Amniotic stem cell (primary cell): ENCODE measurements around the gene ATP7A.
"Not testable (repeated sequence)": the region's sequence is repeated elsewhere in the genome, so short reads cannot be mapped to it uniquely, and the experiment has no call there.

Experiments
- DNase-seq: peaks from one replicate; lab custom pipeline; 2025; lab: John Stamatoyannopoulos, UW

The ATP7A gene

GRCh38 chrX:77910108-77910840 is at the start of gene ATP7A:
Gene ATP7A (plus strand): TSS chrX:77910693. CDS start chrX:77971642, 60,949 bp downstream.
- peak; percentile 65 for DNase-seq

DNA sequence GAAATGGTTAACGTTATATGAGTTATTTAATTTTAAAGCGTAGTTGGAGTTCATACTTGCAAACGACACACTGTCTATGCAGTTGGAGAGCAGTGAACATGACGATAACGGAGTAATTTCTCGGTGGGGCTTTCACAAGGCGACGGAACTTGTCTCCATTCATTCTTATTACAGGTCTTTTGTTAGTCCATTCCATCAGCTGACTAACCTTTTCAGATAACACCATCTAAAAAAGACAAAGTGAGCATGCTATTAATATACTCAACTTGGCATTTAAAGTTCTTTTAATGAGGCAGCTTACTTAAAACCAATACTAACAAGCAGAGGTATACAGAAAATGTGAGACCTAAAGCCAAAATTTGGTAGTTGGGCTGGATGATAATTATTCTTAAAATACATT is 35.1 kb upstream of the ATP7A start:
- no peak for DNase-seq

DNA sequence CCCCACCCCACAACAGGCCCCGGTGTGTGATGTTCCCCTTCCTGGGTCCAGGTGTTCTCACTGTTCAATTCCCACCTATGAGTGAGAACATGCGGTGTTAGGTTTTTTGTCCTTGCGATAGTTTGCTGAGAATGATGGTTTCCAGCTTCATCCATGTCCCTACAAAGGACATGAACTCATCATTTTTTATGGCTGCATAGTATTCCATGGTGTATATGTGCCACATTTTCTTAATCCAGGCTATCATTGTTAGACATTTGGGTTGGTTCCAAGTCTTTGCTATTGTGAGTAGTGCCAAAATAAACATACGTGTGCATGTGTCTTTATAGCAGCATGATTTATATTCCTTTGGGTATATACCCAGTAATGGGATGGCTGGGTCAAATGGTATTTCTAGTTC is 29.1 kb upstream of the ATP7A start:
- not testable (repeated sequence) for DNase-seq

DNA sequence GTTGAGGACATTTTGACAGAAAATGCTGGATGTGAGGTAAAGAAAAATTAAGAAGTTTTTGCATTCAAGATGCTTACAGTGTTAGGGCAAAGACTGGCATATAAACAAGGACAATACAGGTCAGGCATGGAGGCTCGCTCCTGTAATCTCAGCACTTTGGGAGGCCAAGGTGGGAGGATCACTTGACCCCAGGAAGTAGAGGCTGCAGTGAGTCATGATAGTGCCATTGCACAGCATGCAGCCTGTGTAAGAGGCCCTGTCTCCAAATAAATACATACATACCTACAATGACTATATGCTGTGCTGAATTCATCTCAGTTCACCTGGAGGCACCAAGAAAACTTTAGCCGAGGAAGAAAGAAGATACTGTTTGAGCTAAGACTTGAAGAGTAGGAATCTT is 17.6 kb upstream of the ATP7A start:
- no peak for DNase-seq

DNA sequence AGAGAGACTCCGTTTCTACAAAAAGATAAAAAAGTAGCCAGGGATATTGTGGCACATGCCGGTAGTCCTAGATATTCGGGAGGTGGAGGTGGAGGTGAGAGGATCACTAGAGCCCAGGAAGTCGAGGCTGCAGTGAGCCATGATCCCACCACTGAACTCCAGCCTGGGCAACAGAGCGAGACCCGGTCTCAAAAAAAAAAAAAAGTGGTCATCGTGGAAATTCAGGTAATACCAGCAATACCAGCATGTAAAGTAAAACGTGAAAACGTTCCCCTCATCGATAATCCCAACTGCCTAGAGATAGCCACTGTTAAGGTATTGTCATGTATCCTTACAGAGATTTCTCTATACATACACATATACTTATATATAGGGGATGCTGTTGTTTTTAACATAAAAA is 16.8 kb upstream of the ATP7A start:
- DNase-seq = no peak

- peak; percentile 92 for DNase-seq
Measured at GRCh38 chrX:77894921-77895886, 15.3 kb upstream of the ATP7A start, which contains the start of gene MAGT1. Gene MAGT1 (minus strand): TSS chrX:77895435. CDS start chrX:77895410, 25 bp downstream.

DNA sequence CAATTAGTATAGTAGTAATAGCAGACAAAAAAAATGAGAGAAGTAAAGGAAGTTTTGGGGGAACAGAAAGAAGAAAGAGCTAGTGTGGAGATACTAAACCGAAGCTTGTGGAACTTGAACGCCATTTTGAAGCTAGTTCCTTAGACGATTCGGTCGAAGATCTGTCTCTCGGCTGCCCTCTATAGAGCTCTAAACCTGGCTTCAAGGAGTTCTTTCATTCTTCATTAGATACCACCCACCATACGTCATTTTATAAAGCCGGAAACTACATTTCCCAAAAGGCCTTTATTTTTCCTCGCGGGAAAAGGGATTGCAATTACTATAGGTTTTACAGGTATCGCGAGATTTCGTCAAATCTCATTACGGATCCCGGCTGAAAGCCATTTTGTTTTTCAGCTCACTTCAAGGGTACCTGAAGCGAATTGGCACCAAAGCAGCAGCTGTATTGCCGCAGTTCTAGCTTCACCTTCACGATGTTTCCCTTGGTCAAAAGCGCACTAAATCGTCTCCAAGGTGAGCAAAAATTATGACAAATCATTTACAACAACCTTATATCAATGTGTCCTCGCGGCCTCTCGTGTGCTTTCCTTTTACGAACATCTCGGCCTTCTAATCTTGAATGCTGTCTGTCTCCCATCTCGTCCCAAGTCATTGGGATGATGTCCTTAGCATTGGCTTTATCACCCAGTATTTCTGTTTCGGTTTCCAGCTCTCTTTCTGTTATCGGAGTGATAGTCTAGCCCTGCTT is 11.2 kb upstream of the ATP7A start, which contains the start of gene COX7B:
COX7B (plus strand) TSS at position 388 of the 748 bp plus-strand sequence; CDS start at position 474, 86 bp downstream.
- DNase-seq = peak; percentile 93

DNA sequence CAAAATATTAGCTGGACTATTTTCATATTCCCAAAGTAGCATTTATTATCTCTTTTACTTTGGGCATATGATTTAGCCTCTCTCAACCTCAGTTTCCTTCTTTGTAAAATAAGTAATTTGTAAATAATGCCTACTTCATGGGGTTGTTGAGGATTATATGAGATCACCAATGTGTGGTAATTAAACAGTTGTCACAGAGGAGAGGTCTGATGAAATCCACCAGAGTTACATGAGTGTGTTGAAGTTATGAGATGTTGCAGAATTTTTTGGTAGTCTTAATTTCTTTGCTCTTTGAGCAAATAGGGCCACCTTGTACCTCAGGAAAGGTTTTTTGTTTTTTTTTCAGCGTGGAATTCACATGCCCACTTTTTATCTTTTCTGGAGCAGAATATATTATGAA is 9.8 kb upstream of the ATP7A start:
- no peak for DNase-seq

DNA sequence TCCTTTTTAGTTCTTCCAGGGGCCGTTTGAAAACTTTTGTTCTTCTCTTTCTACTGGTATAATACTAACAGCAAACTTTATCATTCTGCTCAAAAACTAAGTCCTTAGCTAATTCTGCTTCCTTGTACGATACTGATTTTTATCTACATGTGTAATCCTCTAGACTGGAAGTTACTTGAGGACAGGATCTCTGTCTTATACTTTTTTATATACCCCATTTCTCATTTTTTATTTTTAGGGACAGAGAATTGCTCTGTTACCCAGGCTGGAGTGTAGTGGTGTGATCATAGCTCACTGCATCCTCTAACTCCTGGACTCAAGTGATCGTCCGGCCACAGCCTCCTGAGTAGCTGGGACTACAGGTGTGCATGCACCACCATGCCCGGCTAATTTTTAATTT is 9.0 kb upstream of the ATP7A start:
- no peak for DNase-seq

DNA sequence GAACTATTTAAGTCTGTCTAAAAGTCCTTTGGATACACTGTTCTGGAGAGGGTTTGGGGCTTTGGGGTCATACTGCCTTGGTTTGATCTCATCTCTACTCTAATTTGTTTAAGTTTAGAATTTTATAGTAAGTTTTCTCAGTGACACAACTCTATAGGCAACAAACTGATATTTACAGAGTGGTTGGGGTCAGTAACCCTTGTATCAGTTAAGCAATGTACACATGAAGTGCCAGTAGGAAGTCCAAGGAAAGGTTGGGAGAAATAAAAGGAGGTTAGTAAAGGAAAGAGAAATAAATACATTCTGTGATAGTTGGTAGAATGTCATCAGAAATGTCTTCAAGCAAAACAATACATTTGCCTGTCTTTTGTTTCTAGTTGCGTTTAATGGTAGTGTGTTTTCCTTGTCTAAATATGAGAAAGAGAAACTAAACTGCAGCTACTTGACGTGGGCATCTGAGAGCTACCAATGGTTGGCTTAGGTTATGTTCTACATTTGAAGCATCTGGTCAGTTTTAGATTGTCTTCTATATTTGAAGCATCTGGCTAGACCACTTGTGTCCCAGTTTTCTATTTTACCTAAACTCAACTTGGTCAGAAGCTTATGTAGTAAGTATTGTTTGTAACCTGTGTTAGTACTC is 6.9 kb downstream of the ATP7A start:
- no peak for DNase-seq

DNA sequence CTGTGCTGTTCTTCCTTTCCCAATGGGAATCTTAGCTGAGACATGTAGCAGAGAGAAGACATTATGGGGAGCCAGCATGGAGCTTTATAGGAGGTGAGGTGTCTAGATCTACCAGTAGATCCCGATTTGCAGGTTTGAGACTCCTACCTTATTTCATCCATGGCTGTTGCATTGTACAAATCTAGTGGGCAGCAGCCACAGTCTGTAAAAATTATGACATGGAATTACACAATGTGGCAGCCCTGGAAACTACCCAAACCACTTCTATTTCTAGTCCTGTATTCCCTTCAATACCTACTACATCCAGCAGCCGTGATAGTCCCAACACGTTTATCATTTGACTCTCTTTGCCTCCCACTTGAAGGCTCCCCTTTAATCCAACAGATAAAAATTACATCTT is 8.1 kb downstream of the ATP7A start:
- no peak for DNase-seq

DNA sequence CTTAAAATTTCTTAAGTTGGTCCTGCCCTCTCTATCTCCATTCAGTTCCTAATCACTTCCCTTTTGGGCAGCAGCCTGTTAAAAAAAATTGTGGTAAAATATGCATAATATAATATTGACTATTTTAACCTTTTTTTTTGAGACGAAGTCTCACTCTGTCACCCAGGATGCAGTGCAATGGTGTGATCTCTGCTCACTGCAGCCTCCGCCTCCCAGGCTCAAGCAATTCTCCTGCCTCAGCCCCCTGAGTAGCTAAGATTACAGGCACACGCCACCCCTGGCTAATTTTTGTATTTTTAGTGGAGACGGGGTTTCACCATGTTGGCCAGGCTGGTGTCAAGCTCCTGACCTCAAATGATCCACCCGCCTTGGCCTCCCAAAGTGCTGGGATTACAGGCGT is 8.9 kb downstream of the ATP7A start:
- not testable (repeated sequence) for DNase-seq

DNA sequence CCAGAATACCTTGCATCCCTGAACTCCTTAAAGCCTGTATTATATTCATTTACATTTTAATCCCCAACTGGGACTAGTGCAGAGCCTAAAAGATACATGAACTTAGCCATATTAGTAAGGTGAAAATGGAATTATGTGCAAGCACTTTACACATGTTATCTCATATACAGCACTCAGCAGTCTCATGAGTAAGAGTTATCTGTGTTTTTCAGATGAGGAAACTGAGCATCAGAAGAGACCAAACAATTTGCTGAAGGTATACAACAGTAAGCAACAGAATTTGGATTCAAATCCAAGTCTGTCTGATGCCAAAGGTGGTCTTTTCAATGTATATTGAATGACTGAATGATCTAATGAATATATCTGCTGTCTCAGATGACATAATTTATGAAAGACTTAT is 12.3 kb downstream of the ATP7A start:
- DNase-seq = no peak

DNA sequence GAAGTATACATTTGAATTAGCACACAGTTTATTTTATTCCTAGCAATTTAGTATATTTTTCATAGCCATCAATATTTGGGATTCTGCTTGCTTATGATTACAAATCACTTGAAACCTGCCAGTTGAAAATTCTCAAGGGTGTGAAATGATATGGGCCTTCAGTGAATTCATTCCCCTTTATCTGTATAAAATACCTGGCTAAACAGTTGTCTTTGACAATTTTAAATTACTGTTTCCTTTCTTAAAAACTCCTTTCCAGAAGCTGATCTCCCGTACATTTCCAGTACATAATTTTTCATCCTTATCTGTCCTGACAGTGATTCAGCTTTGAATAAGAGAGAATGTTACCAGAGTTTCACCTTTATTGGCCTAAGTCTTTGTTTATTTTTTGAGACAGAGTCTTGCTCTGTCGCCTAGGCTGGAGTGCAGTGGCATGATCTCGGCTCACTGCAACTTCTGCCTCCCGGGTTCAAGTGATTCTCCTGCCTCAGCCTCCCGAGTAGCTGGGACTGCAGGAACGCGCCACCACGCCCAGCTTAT is 13.9 kb downstream of the ATP7A start:
- no peak for DNase-seq

GRCh38 chrX:77925764-77926163 is 15.3 kb downstream of the ATP7A start:
- DNase-seq = no peak

DNA sequence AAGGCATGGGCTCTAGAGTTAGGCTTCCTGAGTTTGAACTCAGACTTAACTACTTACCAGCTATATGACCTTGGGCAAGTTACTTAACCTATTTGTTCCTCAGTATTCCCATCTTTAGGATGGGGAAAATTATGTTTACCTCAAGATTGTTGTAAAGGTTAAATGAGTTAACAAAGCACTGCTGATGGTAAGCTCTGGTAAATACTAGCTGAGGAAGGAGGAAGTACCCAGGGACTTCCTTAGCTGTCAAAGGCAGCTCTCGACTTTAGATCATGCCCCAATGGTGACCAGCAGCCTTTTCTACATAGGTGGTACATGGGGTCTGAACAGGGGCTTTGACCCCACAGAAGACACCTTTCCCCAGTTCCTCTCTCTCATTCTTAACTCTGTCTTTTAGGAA is 20.1 kb downstream of the ATP7A start:
- DNase-seq = no peak

DNA sequence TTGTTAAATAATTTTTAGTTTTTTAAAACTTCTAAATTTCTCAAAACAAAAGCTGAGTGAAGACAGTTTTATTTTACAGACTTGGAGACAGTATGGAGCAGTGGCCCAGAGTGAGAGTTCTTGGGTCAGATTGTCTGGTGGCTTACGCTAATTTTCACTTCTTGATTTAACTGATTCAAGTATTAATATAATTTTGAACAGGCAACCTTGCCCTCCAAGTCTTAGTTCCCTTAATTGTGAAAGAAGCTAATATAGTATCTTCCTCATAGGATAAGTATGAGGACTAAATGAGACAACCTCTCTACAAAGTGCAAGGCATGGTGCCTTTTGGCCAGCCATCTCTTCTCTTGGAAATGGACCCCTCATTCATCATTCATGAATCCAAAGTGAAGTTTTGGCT is 25.4 kb downstream of the ATP7A start:
- no peak for DNase-seq

DNA sequence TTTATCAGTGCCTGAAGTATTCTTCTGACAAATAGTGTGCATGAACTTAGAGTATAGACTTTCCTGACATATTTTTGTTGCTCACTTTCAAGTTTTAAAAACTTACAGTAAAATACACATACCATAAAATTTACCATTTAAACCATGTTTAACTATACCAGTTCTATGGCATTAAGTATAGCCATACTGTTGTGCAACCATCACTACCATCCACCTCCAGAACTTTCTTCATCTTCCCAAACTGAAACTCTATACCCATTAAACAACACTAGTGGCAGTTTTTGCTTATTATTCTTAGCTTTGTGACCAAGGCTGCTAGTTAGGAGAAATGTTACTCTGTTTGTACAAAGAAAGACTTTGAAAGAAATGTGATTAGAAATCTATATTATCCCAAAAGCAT is 25.8 kb downstream of the ATP7A start:
- no peak for DNase-seq

DNA sequence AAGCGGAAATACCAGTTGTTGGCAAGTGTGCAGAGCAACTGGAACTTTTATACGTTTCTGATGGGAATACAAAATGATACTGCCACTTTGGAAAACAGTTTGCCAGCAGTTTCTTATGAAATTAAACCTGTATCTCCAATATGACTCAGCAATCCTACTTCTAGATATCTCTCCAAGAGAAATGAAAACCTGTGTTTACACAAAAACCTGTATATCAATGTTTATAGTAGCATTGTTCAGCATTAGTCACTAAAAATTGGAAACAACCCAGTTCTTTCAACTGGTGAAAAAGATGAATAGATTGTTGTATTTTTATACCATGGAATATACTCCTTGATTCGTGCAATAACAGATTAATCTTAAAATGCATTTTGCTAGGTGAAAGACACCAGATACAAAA is 26.8 kb downstream of the ATP7A start:
- DNase-seq = no peak

DNA sequence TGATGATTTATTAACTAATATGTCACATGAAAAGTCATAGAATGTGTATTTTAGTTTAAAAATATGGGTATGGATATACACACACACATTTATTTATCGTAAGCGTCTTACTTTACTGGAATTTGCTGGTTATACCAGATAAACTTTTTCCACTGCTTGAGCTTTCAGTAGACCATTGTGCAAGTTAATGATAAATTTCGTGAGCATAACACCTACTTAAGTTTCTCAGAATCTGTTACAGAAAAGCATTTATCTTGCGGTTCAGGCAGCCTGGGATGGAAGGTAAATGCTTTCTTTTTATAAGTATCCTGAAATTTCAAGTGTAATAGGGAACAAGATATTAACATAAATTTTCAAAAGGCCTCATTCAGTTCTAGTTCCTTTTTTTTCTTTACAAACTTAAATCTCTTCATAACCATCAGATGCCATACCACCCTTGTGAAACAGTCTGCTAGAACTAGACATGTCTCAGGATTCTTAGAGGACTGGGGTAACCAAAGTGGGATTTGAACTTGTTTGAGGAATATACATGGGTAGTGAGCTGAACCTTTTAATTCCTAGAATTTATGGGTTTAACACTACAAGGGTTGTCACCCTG is 27.7 kb downstream of the ATP7A start:
- DNase-seq = no peak

GRCh38 chrX:77945031-77945430 is 34.5 kb downstream of the ATP7A start:
- not testable (repeated sequence) for DNase-seq
